ENCODE results near the gene UIMC1.

DNA sequence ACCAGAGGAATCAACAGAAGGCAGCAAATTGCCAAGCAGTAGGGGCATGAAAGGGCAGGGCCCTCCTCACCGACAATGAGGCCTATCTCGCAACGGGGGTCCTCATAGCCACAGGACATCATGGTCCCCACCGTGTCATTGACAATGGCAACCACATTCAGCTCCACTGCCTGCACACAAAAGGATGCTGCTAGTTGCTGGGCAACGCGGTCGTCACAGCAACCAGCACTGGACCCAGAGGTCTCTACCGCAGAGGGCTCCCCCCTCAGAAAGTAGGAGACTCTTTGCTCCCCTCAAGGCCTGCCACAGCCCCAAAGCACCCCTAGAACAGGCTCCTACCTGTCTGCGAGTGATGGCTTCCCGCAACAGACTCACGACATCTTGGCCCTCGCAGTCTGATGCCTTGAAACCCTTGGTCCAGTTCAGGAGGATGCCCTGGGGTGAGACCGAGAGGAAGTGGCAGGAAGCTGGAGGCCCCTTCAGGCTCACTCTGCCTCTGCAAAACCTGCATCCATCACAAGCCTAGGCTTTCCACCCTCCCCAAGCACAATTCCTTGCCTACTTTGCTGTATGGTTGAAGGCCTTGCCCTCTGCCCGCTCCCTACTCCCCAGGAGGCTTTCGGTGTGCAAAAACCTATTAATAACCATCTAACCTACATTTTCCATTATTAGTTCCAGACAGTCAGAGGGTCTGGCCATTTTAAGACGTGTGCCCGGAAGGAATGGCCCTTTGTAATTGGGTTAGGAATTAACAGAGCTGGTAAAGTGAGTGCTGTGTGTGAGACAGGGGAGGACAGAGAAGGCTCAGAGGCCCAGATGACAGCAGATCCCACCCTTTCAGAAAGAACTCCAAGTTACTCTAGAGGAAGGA lies 122.6 kb downstream of the UIMC1 start:
- TF ChIP-seq, protein P1, sequence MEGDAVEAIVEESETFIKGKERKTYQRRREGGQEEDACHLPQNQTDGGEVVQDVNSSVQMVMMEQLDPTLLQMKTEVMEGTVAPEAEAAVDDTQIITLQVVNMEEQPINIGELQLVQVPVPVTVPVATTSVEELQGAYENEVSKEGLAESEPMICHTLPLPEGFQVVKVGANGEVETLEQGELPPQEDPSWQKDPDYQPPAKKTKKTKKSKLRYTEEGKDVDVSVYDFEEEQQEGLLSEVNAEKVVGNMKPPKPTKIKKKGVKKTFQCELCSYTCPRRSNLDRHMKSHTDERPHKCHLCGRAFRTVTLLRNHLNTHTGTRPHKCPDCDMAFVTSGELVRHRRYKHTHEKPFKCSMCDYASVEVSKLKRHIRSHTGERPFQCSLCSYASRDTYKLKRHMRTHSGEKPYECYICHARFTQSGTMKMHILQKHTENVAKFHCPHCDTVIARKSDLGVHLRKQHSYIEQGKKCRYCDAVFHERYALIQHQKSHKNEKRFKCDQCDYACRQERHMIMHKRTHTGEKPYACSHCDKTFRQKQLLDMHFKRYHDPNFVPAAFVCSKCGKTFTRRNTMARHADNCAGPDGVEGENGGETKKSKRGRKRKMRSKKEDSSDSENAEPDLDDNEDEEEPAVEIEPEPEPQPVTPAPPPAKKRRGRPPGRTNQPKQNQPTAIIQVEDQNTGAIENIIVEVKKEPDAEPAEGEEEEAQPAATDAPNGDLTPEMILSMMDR (conservative IDR thresholded peaks at IDR 0.05; ENCODE audit: low read depth, low read length), result no peak
- no peak for TF ChIP-seq EZH2 (IDR thresholded peaks at IDR 0.05; ENCODE audit: borderline replicate concordance, low read depth, low read length, poor library complexity, severe bottlenecking)

Data from A673 (cell line).